BJ (cell line): ENCODE results near the gene RNF150. TPM values are rescaled to one million over a fixed set of nuclear protein-coding genes. Genes with fewer than 3 reads are reported as not detected.

ENCODE experiments used
- CTCF ChIA-PET: fragments of 350-600 bp; formaldehyde crosslinking; extraction: SDS; loops from one replicate; lab custom pipeline; 2021; ENCODE audit warnings: antibody characterized with exemption, inconsistent platforms; lab: Yijun Ruan, JAX
- POLR2A ChIA-PET: fragments of 300-600 bp; sonication (Branson Sonifier 250); formaldehyde crosslinking; extraction: SDS; loops from one replicate; lab custom pipeline; 2021; ENCODE audit warnings: antibody characterized with exemption; lab: Charles Lee
- DNase-seq: peaks from one replicate; pipeline ENCODE4 v3.0.0-alpha.2; 2011; ENCODE audit warnings: low read depth
- H3K27me3 ChIP-seq: 2 replicates; pipeline ENCODE4 v1.6.0; 2011; ENCODE audit warnings: low read length; ENCODE audit not compliant: control insufficient read depth, insufficient read depth
- H3K36me3 ChIP-seq: 2 replicates; pipeline ENCODE4 v1.5.1; 2011; ENCODE audit warnings: low read length; ENCODE audit not compliant: control insufficient read depth, insufficient read depth
- H3K4me3 ChIP-seq: 2 replicates; pipeline ENCODE4 v1.5.1; 2011; ENCODE audit warnings: low read depth, mild to moderate bottlenecking, control low read depth, low read length
- CTCF ChIP-seq: IDR thresholded peaks from 2 replicates; pipeline ENCODE4 v1.5.1; 2011; ENCODE audit warnings: low read depth, mild to moderate bottlenecking, control low read depth, inconsistent platforms, low read length, moderate library complexity; ENCODE audit not compliant: insufficient read depth
- polyA plus RNA-seq: library from polyadenylated mRNA; depleted of rRNA; stranded (reverse); fragments of >200 nt; gene quantifications from 2 replicates; pipeline ENCODE4 v1.2.3, GENCODE V29; 2011

Gene RNF150
- polyA plus RNA-seq, 1 experiment, result 47.7 TPM

- DNase-seq, result no peak
- Histone ChIP-seq H3K36me3 (no peaks in the 10 kb centered on the region), H3K4me3 (no peak overlapping the region), H3K27me3 (no peaks in the 10 kb centered on the region)
- ChIA-PET POLR2A (interaction anchor here (0.6 kb wide), 1 partner anchor 9 kb away, joined by 3 read pairs; no protein-coding TSS in a partner anchor), CTCF (interaction anchor here (0.6 to 1.0 kb wide), 2 partner anchors 54 kb away, joined by 3 to 5 read pairs; partner anchors contain the start of gene RNF150)
- TF ChIP-seq CTCF, result no peak
These were observed 53.8 kb downstream of the RNF150 start for GRCh38 chr4:141079393-141079930.

- Histone ChIP-seq H3K27me3 (no peaks in the 10 kb centered on the region), H3K4me3 (no peak overlapping the region), H3K36me3 (no peaks in the 10 kb centered on the region)
- ChIA-PET CTCF (interaction anchor here (1.0 kb wide), 1 partner anchor 54 kb away, joined by 5 read pairs; the partner anchor contains the start of gene RNF150), POLR2A (interaction anchor here (0.6 kb wide), 1 partner anchor 10 kb away, joined by 3 read pairs; no protein-coding TSS in a partner anchor)
- TF ChIP-seq CTCF, result no peak
- DNase-seq, result no peak
These were observed 54.4 kb downstream of the RNF150 start for GRCh38 chr4:141078871-141079270.

- Histone ChIP-seq H3K27me3 (no peaks in the 10 kb centered on the region), H3K36me3 (no peaks in the 10 kb centered on the region), H3K4me3 (no peak overlapping the region)
- ChIA-PET CTCF (no interaction called here), POLR2A (no interaction called here)
- no peak for TF ChIP-seq CTCF
- DNase-seq, result no peak
These were observed 55.6 kb downstream of the RNF150 start for GRCh38 chr4:141077611-141078225.

GRCh38 chr4:141075553-141075952, 57.7 kb downstream of the RNF150 start:
- no peaks in the 10 kb centered on the region for H3K27me3 ChIP-seq
- H3K36me3 ChIP-seq, result no peaks in the 10 kb centered on the region
- no peak for DNase-seq
- H3K4me3 ChIP-seq, result no peak overlapping the region
- CTCF ChIA-PET, result interaction anchor here (0.6 kb wide), 1 partner anchor 201 kb away, joined by 4 read pairs; no protein-coding TSS in a partner anchor
- TF ChIP-seq CTCF, result no peak
- POLR2A ChIA-PET, result no interaction called here

GRCh38 chr4:141074098-141074878, 59.0 kb downstream of the RNF150 start:
- Histone ChIP-seq H3K27me3 (no peaks in the 10 kb centered on the region), H3K4me3 (no peak overlapping the region), H3K36me3 (no peaks in the 10 kb centered on the region)
- ChIA-PET POLR2A (no interaction called here), CTCF (interaction anchor here (1.3 kb wide), 1 partner anchor 8 kb away, joined by 3 read pairs; no protein-coding TSS in a partner anchor)
- TF ChIP-seq CTCF, result no peak
- DNase-seq, result no peak
